Right renal cortex interstitium (tissue), 3 donors: ENCODE measurements around the gene AMBRA1. TPM values are rescaled to one million over a fixed set of nuclear protein-coding genes. Genes with fewer than 3 reads are reported as not detected.

Experiments used
- DNase-seq, 3 donors: peaks; one replicate each; pipeline ENCODE4 v3.0.0-alpha.2; 2013; ENCODE audit warnings: low read depth in 3 of 3, low spot score in 2 of 3
- polyA plus RNA-seq, 3 donors: library from polyadenylated mRNA; unstranded; fragments of 120-200 nt; gene quantifications; one replicate each; pipeline ENCODE4 v1.2.1, GENCODE V29; 2013; ENCODE audit not compliant: insufficient read length in 3 of 3

Gene AMBRA1
- polyA plus RNA-seq = 10 to 100 TPM; 25.2 to 26.9 (median 25.3) TPM

GRCh38 chr11:46593550-46594373 is at the start of gene AMBRA1:
TSS of gene AMBRA1 (minus strand) at chr11:46594023. CDS start at chr11:46548380, 45,643 bp downstream.
- peak; percentile 81 to 91 (median 83) for DNase-seq

GRCh38 chr11:46643531-46643930 is 49.7 kb upstream of the AMBRA1 start:
- no peak for DNase-seq

GRCh38 chr11:46642627-46643335 is 49.0 kb upstream of the AMBRA1 start:
- DNase-seq = no peak

- DNase-seq = no peak
Measured at GRCh38 chr11:46641639-46642038, 47.8 kb upstream of the AMBRA1 start.

- no peak for DNase-seq
Measured at GRCh38 chr11:46640036-46640788, 46.4 kb upstream of the AMBRA1 start.

GRCh38 chr11:46639197-46639839 is 45.5 kb upstream of the AMBRA1 start:
- no peak for DNase-seq

GRCh38 chr11:46637546-46637945 is 43.7 kb upstream of the AMBRA1 start:
- DNase-seq = no peak

GRCh38 chr11:46635557-46636139 is 41.8 kb upstream of the AMBRA1 start:
- no peak for DNase-seq

GRCh38 chr11:46633291-46634217 is 39.7 kb upstream of the AMBRA1 start:
- DNase-seq = no peak

- no peak for DNase-seq
Measured at GRCh38 chr11:46632502-46632901, 38.7 kb upstream of the AMBRA1 start.

- DNase-seq = no peak
Measured at GRCh38 chr11:46631676-46632075, 37.9 kb upstream of the AMBRA1 start.

- DNase-seq = no peak
Measured at GRCh38 chr11:46630237-46630636, 36.4 kb upstream of the AMBRA1 start.

GRCh38 chr11:46628961-46629360 is 35.1 kb upstream of the AMBRA1 start:
- no peak for DNase-seq

GRCh38 chr11:46625406-46625805 is 31.6 kb upstream of the AMBRA1 start:
- DNase-seq = no peak

- DNase-seq = no peak
Measured at GRCh38 chr11:46618837-46619236, 25.0 kb upstream of the AMBRA1 start.

- DNase-seq = no peak
Measured at GRCh38 chr11:46617972-46618314, 24.1 kb upstream of the AMBRA1 start.

- DNase-seq = peak; percentile 85 to 94 (median 90)
Measured at GRCh38 chr11:46617134-46617971, 23.5 kb upstream of the AMBRA1 start, which contains the start of the genes ATG13 and HARBI1. TSS of gene ATG13 (plus strand) at chr11:46617553. CDS start at chr11:46644292, 26,739 bp downstream. TSS of gene HARBI1 (minus strand) at chr11:46617227. CDS start at chr11:46616237, 990 bp downstream.

- no peak for DNase-seq
Measured at GRCh38 chr11:46616551-46617133, 22.8 kb upstream of the AMBRA1 start.
